ENCODE data around the gene MED13. TPM values are rescaled to one million over a fixed set of nuclear protein-coding genes. Genes with fewer than 3 reads are reported as not detected.
A peak's percentile ranks its signal among the peaks of the same experiment; 100 is the strongest.

The MED13 gene
- total and polyA plus RNA-seq, 9 of the 15 experiments (the other 6 are each of a cell fraction or from before 2014, with no cell fraction given), result 5.4 to 48.4 (median 28.2) TPM

DNA sequence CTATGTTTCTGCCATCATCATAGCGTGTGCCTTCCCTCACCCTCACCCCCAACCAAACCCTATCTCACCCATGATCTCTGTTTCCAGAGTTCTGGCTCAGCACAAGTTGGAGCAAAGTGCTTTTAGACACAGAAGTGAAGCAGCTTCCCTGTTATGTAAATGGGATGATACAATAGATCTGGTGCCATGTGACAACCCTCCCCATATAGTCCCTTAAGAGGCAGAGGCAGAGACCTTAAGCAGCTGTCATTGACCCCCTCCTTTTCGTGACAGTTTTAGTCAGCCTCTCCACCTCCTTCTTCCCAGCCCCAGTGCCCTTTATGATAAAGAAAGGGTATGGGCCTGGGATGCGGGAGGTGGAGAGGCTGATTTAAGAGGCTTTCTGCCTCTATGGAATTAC is 40.3 kb upstream of the MED13 start:
- peak; percentile 6 for FAIRE-seq
- H4K20me1 ChIP-seq (replicated peaks; ENCODE audit: control insufficient read depth, insufficient read depth, low read length), result no peaks in the 10 kb centered on the region
- peaks cover 0 to 12% of the 10 kb centered on the region in 2 experiments; a peak in 2 of 5 replicates for H3K4me1 ChIP-seq (replicated peaks in 1 of 2; ENCODE audit: control insufficient read depth in 2 of 2, insufficient read depth in 2 of 2, low read length in 2 of 2)
- H3K27me3 ChIP-seq (ENCODE audit: control insufficient read depth in 2 of 2, insufficient read depth in 2 of 2, low read length in 2 of 2), result no peaks in the 10 kb centered on the region
- TF ChIP-seq ZNF75A (CRISPR knock-in tag; IDR thresholded peaks at IDR 0.05) (no peak), MTA2 (IDR thresholded peaks at IDR 0.05; ENCODE audit: low read depth) (no peak), HBP1 (CRISPR knock-in tag; IDR thresholded peaks at IDR 0.05) (no peak), RHOXF2B (CRISPR knock-in tag; conservative IDR thresholded peaks at IDR 0.05) (no peak)
- H3K27ac ChIP-seq (ENCODE audit: extremely low read depth, low read depth, low read length), result no peak overlapping the region
- no peak for DNase-seq (ENCODE audit: extremely low read depth in 1 of 4, low spot score in 3 of 4)
- no peaks in the 10 kb centered on the region for H3K9me3 ChIP-seq (replicated peaks; ENCODE audit: control insufficient read depth, insufficient read depth, low read depth, low read length)
- ChIA-PET CTCF (ENCODE audit: low intra/inter-chr PET ratio) (no interaction called here), POLR2A (no interaction called here)
- peak overlapping the region; percentile 81 for H2AFZ ChIP-seq (ENCODE audit: low read depth, low read length)
- no peaks in the 10 kb centered on the region for H3K79me2 ChIP-seq (ENCODE audit: control insufficient read depth, insufficient read depth, low read length)
- in situ Hi-C loops (cut with MboI) (loop anchor here (5.0 to 25.0 kb wide), 2 partner anchors 468 to 668 kb away; no protein-coding TSS in a partner anchor), intact Hi-C loops (cut with micrococcal nuclease) (loop anchor here (5.0 to 10.0 kb wide), 3 partner anchors 38 to 688 kb away; partner anchors contain the start of gene MED13)
- no peak overlapping the region for H3K4me3 ChIP-seq
- H3K4me2 ChIP-seq (ENCODE audit: insufficient read depth, low read length), result peak overlapping the region; percentile 1; the same call in 1 of the 2 replicates
- no TSS peak for BruUV-seq (replicated peaks)
- no peaks in the 10 kb centered on the region for H3K9me1 ChIP-seq (ENCODE audit: control insufficient read depth, insufficient read depth, low read length)
- H3K36me3 ChIP-seq (ENCODE audit: control insufficient read depth, insufficient read depth, low read length), result no peaks in the 10 kb centered on the region
- WGBS (ENCODE audit: insufficient coverage, low coverage, missing lambda C conversion rate), result 27% methylated on average over 3 of the region's 3 CpGs
- ATAC-seq, result no peak
- H3K9ac ChIP-seq (ENCODE audit: insufficient read depth in 1 of 2, low read depth in 2 of 2, low read length in 2 of 2), result peak overlapping the region in 1 of 2 experiments; percentile 8; a peak in 1 of 4 replicates

DNA sequence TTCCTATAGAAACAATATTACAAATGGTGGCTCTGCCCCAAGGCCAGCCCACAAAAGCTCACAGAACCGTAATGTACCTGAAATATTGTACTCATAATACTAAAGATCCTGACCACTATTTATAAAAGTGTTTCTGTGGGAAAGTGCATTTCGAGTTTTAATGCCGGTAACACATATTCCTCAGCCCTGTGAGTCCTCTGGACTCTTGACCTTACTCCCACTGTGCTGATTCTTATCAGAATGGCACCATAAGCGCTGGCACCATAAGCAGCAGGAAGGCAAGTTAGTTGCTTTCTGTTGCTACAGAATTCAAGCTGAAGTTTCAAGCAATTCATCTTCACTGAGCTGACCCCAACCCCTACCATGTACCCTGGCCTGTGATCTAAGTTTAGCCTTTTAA is 36.4 kb upstream of the MED13 start:
- H3K9me3 ChIP-seq (replicated peaks; ENCODE audit: control insufficient read depth, insufficient read depth, low read depth, low read length), result no peaks in the 10 kb centered on the region
- no TSS peak for BruUV-seq (replicated peaks)
- 39% methylated on average over 4 of the region's 4 CpGs for WGBS (ENCODE audit: insufficient coverage, low coverage, missing lambda C conversion rate)
- in situ Hi-C loops (cut with MboI) (loop anchor here (25.0 kb wide), 1 partner anchor 664 kb away; no protein-coding TSS in a partner anchor), intact Hi-C loops (cut with micrococcal nuclease) (loop anchor here (10.0 kb wide), 1 partner anchor 267 kb away; no protein-coding TSS in a partner anchor)
- H3K79me2 ChIP-seq (ENCODE audit: control insufficient read depth, insufficient read depth, low read length), result no peaks in the 10 kb centered on the region
- H3K4me1 ChIP-seq (replicated peaks in 1 of 2; ENCODE audit: control insufficient read depth in 2 of 2, insufficient read depth in 2 of 2, low read length in 2 of 2), result peaks cover 0 to 20% of the 10 kb centered on the region in 2 experiments; a peak in 2 of 5 replicates
- no peak overlapping the region for H2AFZ ChIP-seq (ENCODE audit: low read depth, low read length)
- ChIA-PET POLR2A (interaction anchor here (1.0 to 1.2 kb wide), 3 partner anchors 8 to 14 kb away, joined by 3 to 7 read pairs (median 4); no protein-coding TSS in a partner anchor), CTCF (ENCODE audit: low intra/inter-chr PET ratio) (no interaction called here)
- no peaks in the 10 kb centered on the region for H3K9me1 ChIP-seq (ENCODE audit: control insufficient read depth, insufficient read depth, low read length)
- H3K36me3 ChIP-seq (ENCODE audit: control insufficient read depth, insufficient read depth, low read length), result no peaks in the 10 kb centered on the region
- no peak overlapping the region for H3K9ac ChIP-seq (ENCODE audit: insufficient read depth in 1 of 2, low read depth in 2 of 2, low read length in 2 of 2)
- no peaks in the 10 kb centered on the region for H4K20me1 ChIP-seq (replicated peaks; ENCODE audit: control insufficient read depth, insufficient read depth, low read length)
- no peaks in the 10 kb centered on the region for H3K27me3 ChIP-seq (ENCODE audit: control insufficient read depth in 2 of 2, insufficient read depth in 2 of 2, low read length in 2 of 2)
- no peak overlapping the region for H3K27ac ChIP-seq (ENCODE audit: extremely low read depth, low read depth, low read length)
- H3K4me2 ChIP-seq (ENCODE audit: insufficient read depth, low read length), result no peak overlapping the region
- no peak for DNase-seq (ENCODE audit: extremely low read depth in 1 of 4, low spot score in 3 of 4)
- ATAC-seq, result no peak
- H3K4me3 ChIP-seq, result no peak overlapping the region
- no peak for FAIRE-seq
- TF ChIP-seq ZNF143 (CRISPR knock-in tag; IDR thresholded peaks at IDR 0.05) (no peak), ZKSCAN1 (IDR thresholded peaks at IDR 0.05; ENCODE audit: low read depth, low read length) (no peak), USF2 (CRISPR knock-in tag; IDR thresholded peaks at IDR 0.05) (no peak), RBM25 (IDR thresholded peaks at IDR 0.05; ENCODE audit: low read depth, low read length, severe bottlenecking) (no peak), ETV1 (tag; conservative IDR thresholded peaks at IDR 0.05; ENCODE audit: low read depth) (no peak), THAP12 (CRISPR knock-in tag; IDR thresholded peaks at IDR 0.05) (no peak), RBM14 (IDR thresholded peaks at IDR 0.05; ENCODE audit: borderline replicate concordance, insufficient read depth, low read depth, low read length) (no peak), NFRKB (IDR thresholded peaks at IDR 0.05; ENCODE audit: low read depth) (no peak)
